ENCODE results near the gene CDH4. TPM values are rescaled to one million over a fixed set of nuclear protein-coding genes. Genes with fewer than 3 reads are reported as not detected.

The CDH4 gene
- total RNA-seq, 1 donor from 2014 or later = not detected

DNA sequence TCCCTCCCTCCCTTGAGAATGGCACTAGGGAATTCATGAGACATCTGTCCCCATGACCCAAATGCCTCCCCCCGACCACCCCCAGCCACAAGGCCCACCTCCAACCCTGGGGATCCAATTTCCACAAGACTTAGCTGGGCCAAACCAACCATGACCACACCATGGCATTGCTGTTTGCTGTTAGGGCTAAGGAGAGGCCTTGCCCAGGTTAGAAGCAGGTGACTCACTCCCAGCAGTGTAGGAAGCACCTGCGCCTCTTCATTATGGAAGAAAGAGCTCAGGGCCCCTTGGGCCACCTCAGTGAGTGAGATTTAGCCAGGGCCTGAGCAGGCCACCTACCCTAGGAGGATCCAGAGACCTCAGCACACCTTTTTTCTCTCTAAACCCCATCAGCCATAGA, 475.7 kb downstream of the CDH4 start:
- no peak for DNase-seq (ENCODE audit: low spot score)

DNA sequence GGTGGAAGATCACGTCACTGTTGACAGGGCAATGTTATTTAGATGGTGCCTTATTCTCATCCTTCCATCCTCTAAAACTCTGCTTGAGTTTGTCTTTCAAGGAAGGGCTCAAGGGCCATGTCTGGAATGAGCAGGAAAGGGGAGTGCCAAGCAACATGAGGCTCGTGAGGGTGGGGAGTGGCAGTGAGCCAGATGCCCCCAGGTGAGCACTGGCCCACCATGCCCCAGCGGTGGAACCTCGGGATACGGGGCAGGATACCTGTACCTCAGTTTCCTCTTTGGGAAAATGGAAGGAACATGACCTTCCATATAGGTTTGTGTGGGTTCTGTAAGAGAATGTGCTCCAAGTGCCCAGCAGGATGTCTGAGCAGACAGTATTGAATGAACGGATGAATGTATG, 476.3 kb downstream of the CDH4 start:
- DNase-seq (ENCODE audit: low spot score) = no peak

DNA sequence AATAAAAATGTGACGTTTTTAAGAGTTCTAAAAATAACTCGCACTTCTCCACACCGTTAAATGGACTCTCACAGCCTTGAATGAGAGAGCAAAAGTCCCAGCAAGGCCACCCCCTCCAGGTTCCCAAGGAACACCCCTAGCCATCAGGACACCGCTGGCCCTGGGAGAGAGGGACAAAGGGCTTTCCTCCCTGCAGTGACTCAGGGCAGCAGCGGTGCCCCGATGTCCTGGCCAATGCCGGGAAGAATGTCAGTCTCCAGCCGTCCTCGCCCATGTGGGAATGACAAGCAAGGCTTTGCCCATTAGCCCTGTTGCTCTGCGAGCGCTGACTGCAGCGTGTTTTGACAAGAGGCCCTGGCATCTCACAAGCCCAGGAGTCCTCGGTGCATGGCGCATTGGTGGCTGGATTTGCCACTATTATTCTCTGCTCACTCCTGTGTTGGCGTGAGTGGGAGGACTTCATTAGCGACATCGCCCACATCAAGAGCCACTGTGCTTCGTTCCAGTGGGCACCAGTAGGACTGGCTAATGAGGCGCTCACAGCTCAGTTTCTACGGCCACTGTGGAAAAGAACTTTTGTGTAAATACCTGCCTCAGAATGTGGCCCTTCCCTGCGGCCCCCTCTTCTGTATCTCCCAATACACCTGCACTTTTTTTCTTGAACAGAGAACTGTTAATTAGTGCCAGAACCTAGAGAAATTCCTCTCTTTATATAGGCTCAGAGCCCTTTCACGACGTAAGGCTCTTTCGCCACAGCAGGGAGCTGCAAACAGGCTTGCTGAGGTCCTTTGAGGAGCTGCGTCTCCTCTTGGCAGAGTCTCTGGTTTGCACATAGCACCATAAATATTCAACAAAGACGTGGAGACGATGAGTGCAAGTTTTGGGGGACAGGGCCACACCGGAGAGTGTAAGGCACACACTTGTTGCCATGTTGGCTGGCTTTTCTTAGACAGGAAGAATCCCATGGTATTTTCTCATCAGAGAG, 477.0 kb downstream of the CDH4 start:
- DNase-seq (ENCODE audit: low spot score) = no peak

DNA sequence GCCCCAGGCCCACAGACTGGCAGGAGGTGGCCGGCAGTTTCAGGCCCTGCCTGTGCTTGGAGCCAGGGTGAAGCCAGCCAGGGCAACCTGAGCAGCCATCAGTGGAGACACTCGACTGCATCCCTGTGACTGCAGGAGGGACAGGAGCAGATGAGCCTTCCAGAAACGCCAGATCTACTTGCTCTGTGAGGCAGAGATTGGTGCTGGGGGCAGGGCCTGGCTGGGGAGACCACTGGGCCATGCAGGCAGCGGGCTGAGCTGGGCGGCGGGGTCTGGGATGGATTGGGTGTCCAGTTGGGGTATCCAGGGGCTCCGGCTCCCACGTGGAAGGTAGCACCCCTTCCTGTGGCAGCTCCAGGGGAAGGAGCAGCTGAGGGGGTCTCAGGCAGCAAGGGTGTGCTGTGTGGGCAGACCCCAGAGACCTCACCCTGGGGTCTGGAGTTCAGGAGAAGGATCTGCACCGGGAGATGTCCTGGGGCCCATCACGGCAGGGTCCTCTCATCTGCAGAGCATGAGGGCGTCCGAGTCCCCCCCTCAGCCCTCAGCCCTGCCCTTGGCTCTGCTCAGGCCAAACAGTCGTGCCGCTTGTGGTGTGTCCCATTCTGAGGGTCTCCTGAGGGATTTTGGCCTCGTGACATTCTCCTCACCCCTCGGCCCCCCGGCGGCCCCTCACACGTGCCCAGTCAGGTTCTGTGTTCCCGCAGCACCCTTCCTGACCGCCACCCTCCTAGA, 478.7 kb downstream of the CDH4 start:
- DNase-seq (ENCODE audit: low spot score) = no peak

DNA sequence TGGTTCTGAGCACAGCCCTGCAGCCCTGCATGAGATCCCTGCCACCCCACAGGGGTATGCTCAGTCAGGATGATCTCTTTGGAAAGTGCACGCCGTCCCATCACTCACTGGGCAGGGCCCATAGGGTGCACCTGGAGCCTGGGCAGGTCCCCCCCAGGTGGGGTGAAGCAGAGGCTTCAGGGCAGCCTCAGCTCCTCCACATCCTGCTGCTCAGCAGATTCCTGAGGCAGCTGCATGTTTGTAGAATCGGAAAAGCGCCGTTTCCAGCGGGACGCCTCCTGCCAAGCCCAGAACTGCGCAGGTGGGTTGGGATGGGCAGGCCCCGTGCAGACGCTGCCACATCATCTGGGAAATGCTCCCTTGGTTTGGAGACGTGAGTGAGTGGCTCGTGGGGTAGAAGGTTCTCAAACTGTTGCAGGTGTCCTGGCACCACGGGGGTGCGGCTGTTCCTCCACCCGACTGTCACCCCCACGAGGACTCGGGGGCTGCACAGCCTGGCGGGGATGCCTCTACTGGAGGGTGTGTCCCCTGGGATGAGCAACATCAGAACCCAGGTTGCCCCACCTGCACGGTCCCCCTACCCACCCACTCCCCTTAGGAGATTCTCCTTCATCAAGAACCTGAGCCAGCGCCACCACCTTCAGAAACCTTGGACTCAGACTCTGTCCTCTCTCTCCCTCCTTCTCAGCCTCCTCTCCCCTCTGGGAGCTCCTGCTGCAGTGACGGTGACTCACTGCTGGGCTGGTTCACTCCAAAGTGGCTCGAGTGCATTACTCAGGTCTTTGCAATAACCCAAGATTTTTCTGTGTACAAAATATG, 479.5 kb downstream of the CDH4 start:
- no peak for DNase-seq (ENCODE audit: low spot score)

DNA sequence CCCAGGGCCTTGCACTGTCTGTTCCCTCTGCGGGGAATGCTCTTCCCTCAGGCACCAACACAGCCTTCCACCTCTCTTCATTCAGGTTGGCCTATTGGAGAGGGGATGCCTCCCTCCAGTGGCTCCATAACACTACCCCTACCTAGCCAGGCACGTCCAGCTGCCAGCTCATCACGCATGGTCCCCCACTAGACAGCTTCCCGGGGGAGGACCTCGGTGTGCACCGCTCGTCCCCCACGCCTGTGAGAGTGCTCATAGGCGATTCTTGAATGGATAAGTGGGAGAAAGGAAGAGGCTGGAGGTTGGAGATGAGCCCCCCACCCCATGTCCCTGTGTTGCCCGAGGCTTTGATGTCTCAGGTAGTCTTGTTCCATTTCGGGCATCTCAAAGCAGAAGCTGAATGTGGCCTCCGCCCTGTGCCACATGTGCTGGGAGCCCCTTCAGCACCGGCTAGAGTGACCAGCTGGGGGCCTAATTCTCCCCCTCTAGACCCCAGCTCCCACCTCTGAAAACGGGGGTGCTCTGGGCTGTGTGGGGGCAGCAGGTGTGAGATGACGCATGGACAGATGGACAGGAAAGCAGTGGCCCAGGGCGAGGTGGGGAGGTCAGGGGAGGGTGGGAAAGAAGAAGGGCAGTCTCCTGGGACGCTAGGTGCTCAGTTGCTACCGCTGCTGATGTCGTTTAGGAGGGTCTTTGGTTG, 480.6 kb downstream of the CDH4 start:
- no peak for DNase-seq (ENCODE audit: low spot score)

DNA sequence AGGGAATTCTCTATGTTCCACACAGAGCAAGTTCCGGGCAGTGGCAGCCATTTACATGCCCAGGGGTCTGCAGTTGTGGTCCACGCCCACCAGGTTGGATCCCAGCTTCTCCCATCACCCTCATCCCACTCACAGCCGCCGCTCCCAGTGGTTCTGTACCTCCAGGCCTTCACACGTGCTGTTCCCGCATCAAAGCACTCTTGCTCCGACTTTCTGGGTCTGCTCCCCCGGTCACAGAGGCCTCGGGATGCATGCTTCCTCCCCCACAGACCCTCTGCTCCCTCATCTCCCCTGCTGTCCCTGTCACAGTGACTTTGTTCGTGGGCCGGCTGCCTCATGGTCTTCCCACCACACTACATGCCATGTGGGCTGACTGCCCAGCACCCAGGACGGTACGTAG, 481.2 kb downstream of the CDH4 start:
- DNase-seq (ENCODE audit: low spot score) = no peak

DNA sequence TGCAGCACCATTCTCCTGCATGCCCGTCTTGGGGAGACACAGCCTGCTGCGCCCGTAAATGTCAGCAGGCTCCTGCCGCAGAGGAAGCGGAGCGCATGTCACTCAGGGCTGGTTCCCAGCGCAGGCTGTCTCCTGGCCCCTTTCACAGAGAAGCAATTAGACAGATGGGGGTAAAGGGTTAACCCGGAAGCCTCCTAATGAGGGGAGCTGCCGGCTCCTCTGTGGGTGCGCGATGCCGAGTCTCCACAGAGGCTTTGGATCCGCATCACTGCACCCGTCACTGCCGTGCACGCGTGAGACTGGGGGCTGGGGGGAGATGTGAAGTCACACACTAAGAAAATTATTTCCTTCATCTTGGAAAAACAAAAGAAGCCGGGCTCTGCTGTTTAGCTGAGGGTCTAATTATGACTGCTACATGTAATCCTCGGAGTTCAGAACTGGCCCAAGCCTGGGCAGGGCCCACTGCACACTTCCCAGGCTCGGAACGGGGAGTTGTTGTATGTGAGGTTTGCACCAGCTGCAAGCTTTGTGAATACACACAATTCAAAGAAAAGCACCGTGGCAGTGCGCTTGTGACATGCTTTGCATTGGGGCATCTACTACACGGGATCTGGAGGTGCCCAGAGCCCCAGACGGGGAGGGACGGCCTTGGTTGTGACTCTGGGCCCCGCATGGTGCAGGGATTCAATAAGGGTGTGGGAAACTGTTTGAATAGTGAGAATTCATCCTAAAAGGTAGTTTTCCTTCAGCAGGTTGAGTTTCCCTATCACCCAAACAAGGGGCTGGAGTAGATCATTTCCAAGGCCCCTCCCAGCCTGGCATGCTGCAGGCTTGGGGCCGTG, 482.1 kb downstream of the CDH4 start:
- no peak for DNase-seq (ENCODE audit: low spot score)

DNA sequence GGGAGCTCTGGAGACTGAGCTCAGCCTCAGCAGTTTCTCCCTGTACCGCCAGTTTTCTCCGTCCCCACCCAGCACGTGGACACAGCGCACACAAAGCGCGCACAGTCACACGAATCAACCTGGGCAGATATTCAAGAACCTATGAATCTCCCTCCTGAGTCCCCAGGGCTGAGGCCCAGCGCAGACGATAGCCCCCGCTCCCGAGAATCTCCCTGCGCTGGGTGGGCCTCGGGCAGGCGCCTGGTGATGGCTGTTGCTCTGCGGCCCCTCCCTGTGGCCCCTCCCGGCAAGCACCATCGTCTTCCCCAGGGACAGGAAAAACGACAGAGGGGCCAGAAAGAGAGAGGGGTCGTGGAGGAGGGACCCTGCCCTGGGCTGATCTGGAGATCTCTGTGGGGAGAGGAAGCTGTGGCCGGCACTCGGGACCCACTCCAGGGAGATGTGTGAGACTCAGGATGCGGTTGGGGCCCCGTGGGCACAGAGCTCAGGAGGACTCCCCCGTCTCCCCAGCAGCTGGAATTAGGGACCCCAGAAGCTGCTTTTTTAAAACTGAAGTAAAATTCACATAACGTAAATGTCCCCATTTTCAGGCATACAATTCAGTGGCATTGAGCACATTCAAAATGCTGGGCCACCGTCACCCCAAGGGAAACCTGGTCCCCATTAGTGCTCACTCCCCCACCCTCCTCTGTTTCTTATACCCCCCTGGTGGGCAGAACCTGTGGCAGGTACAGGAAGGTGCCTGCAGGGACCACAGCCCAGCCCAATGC, 482.9 kb downstream of the CDH4 start:
- DNase-seq (ENCODE audit: low spot score) = no peak

DNA sequence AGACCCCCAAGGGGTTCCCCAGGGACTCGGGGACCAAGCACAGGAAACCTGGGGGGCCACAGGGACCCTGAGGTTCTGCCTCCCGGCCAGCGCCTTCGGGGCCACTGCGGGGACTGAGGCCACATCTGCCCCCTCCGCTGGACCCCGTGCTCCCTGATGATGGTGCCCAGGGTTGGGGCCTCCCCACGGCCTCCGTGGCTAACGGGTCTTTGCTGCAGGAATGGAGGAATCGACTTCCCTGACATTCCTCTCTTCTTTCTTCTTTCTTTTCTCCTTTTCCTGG, 483.4 kb downstream of the CDH4 start:
- DNase-seq (ENCODE audit: low spot score) = no peak

DNA sequence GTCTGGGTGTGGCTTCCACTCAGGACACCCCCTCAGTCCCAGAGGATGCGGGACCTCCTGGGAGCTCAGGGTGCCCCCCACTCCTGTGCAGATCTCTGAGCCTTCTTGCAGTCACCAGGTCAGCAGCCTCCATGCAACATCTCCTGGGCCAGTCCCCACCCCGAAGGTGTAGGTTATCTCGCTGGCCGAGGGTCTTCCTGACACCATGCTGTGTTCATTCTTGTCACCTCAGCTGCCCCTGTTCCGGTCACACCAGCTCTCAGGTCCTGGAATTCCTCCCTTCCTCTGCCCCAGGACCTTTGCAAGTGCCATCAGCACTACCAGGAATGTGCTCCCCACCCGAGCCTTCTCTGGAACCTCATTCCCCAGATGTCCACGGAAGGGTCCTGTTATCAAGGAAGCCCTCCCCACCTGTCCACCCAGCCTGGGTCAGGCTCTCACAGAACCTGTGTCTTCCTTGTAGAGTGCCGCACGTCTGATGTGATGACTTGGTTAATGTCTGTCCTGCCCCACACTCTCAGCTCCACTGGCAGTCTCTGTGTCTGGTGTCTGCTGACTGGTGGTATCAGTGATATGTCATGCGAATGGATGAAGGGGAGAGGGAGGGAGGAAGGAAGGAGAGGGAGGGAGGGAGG, 484.1 kb downstream of the CDH4 start:
- DNase-seq (ENCODE audit: low spot score) = no peak

DNA sequence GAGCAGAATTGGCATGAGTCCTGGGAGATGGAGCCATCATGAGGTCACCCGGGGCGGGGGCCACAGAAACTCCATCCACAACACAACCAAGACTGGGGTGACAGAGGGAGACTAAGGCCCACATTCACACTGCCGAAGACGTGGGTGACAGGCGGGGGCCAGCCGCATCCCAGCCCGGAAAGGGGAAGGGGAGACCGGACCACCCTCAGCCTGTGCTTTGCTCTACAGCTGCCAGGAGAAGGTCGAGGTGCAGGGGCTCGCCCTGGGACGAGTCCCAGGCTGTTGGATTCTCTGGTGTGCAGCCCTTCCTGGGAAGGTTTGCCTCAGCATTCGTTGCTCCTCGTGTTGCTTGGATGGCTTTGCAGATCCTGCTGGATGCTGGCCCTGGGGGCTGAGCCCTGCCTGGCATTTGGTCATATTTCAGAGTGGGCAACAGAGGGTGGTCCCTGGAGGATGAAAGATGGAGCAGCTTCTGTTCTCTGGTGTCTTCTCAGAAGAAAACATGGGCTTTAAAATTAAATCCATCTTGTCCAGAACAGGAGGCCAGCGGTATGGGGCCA, 484.8 kb downstream of the CDH4 start:
- no peak for DNase-seq (ENCODE audit: low spot score)

DNA sequence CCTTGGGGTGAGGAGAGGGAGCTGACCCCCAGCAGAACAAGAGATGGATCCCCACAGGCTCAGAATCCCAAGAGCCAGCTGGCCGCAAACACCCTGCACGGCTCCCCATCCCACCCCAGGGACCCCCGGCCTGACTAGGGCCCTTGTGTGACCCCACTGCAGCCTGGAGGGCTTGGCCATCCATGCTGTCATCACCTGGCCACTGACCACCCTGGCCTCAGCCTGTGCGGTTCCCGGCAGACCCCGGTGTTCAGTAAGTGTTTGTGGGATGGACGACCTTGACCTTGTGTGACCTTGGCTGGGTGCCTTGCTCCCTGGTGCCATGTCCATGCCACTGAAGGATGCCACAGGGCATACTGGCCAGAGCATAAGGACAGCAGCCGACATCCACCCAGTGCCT, 485.3 kb downstream of the CDH4 start:
- DNase-seq (ENCODE audit: low spot score) = no peak

DNA sequence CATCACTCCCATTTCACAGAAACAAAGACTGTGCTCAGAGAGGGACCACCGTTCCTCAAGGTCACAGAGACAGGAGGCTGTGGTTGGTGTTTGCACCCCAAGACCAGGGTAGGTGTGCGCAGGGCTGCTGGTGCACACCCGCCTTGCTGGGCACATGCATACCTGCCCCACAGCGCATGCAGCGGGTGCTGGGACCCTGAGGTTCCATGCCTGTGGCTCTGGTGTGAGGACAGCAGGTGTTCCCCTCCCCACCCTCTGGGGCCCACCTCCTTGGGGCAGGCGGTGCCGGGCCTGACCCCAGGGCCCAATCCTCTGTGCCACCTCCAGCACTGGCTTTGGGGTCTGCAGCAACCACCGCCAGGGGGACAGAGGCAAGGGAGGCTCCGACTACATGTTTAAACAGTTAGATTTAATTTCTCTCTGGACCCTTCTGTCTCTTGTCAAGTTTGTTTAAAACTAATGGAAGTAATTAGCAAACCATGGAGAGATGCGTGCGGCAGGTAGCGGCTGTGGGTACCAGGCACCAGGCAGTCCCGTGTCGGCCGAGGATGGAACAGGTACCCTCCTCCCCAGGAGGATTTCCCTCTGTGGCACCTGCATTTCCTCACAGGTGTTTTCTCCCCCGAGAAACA, 485.9 kb downstream of the CDH4 start:
- no peak for DNase-seq (ENCODE audit: low spot score)

DNA sequence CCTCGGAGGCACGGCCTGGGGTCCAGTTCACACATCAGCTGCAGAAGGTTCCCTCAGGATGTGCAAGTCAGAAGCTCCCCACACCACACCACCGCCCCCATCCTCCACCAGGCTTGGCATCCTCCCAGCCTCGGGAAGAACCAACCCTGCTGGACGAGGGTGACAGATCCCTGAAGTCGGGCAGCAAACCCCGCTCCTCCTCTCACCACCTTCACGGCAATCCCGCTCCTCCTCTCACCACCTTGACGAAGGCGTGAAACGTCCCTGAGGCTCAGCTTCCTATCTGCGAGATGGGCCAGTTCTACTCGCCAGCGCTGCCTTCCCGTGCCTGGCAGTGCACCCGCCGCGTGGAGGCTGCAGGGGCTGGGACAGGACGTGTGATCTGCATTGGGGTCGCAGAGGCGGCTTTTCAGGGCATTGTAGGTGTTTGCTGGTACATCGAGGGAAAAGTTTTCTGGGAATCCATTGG, 486.6 kb downstream of the CDH4 start:
- no peak for DNase-seq (ENCODE audit: low spot score)

DNA sequence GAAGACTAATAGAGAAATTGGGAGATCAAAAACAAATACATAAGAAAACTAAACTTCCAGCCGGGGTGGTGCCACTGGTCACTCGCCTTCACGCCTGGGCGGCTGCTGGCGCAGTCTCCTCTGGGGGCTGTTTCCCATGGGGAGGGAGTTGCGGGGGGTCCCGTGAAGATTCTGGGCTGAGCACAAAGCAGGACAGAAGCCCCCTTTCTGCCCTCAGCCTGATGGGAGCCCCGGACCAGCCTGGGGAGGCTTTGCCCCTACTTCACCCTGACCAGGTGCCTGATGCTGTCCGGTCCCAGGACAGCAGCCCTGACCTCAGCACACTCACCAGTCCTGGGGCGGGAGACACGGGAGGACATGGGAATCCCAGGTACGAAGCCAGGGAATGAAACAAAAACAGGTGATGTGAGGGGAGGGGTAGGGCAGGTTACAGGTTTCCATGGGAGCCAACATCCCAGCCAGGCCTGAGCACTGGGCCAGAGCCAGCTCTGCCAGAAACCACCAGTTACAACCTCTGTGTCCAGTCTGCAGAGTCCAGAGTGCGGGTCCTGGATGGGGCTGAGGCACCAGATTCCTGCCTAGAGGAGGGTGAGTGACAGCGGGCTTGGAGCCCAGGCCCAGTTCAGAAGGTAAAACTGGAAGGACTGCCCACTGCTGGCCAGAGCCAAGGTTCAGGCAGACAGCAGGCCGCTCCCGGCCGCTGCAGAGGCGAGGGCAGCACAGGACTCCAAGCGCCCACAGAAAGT, 487.2 kb downstream of the CDH4 start:
- no peak for DNase-seq (ENCODE audit: low spot score)

DNA sequence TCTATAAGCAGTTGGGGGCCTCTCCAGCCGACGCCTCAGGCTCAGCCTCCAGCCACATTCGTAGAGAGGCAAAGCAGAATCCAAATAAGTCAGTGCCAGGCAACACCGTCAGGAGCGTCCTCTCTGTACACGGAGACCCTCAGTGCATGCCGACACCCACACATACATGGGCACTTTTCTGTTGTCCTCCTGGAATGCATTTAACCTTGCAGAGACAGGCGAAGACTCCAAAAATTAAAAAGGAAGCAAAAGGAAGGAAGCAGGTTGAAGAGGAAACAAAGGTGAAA, 487.7 kb downstream of the CDH4 start:
- DNase-seq (ENCODE audit: low spot score) = no peak

Measured in mesenteric fat pad (tissue), 1 donor.